ENCODE data around the gene EDRF1.

GRCh38 chr10:125747417-125747816 lies 27.9 kb downstream of the EDRF1 start:
- TF ChIP-seq CTCF (IDR thresholded peaks at IDR 0.05) (no peak), POLR2A (IDR thresholded peaks at IDR 0.05) (no peak)
